Measurements from ENCODE around the gene TTF1.

DNA sequence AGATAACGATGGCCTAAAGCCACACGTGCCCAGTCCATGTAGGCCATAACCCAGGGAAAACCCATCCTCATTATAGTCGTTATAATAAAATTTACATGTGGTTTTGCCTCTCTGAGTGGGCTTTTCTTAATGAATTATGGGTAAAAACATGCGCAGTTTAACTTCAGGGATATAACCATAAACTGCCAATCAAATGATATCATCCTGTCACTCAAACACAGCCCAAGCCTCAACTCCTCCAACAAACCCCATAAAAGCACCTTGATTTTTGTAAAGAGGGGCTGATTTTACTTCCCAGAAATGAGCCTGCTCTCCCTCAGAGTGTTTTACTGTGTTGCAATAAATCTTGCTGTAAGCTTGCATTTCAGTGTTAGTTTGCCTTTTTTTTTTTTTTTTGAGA is 36.0 kb downstream of the TTF1 start:
- TF ChIP-seq POLR2A (IDR thresholded peaks at IDR 0.05) = no peak
- TF ChIP-seq, protein P1, sequence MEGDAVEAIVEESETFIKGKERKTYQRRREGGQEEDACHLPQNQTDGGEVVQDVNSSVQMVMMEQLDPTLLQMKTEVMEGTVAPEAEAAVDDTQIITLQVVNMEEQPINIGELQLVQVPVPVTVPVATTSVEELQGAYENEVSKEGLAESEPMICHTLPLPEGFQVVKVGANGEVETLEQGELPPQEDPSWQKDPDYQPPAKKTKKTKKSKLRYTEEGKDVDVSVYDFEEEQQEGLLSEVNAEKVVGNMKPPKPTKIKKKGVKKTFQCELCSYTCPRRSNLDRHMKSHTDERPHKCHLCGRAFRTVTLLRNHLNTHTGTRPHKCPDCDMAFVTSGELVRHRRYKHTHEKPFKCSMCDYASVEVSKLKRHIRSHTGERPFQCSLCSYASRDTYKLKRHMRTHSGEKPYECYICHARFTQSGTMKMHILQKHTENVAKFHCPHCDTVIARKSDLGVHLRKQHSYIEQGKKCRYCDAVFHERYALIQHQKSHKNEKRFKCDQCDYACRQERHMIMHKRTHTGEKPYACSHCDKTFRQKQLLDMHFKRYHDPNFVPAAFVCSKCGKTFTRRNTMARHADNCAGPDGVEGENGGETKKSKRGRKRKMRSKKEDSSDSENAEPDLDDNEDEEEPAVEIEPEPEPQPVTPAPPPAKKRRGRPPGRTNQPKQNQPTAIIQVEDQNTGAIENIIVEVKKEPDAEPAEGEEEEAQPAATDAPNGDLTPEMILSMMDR (IDR thresholded peaks at IDR 0.05) = no peak
